ENCODE results near the gene FRMD4B.

Gene FRMD4B

GRCh38 chr3:69197922-69198530 is 187.9 kb downstream of the FRMD4B start:
- DNase-seq, result no peak

DNA sequence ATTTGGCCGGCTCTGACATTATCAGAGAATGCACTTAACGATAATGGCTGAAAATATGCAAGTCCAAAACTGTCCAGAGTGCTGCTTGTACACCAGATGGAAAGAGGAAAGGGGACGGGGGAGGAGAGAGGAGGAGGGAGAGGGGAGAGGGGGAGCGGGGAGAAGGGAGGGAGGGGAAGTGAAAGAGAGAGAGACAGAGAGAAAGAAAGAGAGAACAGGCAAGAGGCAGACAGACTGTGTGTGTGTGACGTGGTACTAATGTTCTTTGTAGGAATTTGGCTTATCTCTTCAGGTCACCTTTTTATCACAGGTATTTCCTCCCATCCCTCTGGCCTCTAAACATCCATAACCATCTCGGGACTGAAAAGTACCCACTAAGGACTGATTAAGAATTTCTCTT is 188.4 kb downstream of the FRMD4B start:
- no peak for DNase-seq

GRCh38 chr3:69196876-69197275 is 189.0 kb downstream of the FRMD4B start:
- DNase-seq, result no peak

DNA sequence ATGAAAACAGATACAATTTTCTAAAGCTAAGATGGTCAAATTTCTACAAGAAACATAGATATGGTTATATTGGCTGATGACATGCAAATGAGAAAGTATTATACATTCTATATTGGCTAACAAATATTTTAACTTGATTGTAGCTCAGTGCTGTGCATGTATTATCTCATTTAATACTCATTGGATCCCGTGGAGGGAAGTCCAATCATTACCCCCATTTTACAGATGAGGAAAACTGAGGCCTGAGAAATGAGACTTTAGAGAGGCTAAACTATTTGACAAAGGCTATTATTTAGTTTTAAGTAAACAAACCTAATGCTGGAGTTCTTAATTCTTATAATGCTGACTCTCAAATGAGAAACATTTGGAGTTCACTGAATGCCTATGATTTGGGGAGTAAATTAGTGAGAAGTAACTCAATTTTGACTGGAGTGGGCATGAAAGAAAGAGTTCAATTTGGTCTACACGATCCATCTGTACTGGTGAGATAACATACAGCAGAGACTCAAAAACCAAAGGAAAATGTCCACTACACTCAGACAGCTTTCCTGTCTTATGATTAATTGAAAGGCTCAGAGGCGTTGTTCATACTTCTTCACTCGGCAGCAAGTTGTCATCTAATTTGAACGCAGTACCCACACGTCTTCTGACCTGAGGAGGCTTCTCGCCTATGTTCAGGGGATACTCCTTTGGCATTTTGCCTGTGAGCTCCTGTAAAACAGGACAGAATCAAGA is 191.3 kb downstream of the FRMD4B start:
- DNase-seq, result no peak

GRCh38 chr3:69193749-69194148 is 192.1 kb downstream of the FRMD4B start:
- DNase-seq, result no peak

DNA sequence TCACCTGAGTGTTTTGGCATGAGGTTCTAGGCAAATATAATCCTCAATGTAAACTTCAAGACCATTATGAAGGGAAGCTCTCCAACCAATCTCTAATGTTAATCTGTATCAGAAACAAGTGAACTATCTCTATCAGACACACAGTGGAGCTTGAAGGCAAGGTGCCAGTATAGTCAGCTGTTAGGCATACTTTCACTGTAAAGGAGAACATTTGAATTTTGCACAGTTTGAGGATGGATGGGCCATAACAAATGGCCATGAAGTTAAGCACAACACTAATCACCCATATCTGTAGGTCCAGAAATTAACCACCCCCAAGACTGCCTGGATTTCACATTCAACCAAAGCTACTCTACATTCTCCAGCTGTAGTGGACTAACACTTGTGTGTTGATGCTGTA is 194.4 kb downstream of the FRMD4B start:
- no peak for DNase-seq

- no peak for DNase-seq
Observed at GRCh38 chr3:69189487-69189886, 196.4 kb downstream of the FRMD4B start.

- DNase-seq, result no peak
Observed at GRCh38 chr3:69186575-69187093, 199.3 kb downstream of the FRMD4B start.

GRCh38 chr3:69182588-69183316 is 203.1 kb downstream of the FRMD4B start:
- DNase-seq, result no peak

DNA sequence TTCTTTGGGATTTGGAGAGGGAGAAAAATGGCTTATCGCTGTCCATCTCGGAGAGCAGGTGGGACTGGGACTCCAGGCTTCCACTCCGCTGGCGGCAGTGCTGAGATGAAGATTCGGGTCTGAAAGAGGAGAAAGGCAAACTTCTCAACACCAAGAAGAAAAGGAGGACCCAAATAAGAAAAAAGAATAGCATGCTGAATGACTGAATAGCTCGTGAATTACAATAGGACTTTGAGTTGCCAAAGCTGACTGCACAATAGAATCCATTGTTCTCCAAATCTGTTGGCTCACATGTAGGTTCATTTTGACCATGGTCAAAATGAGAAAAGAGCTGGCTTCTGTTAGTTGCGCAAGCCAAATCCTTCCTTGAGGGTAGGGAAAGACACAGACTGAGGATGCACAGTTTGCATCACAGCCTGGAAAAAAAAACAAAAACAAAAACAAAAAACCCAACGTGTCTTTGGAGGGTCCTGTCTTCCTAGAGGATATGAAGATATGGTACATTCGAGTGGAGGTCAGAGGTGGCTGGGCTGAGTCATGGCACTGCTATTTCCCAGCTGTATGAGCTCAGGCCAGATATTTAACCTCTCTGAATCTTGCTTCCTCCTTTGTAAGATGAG is 204.2 kb downstream of the FRMD4B start:
- DNase-seq, result no peak

- no peak for DNase-seq
Observed at GRCh38 chr3:69180869-69181591, 204.9 kb downstream of the FRMD4B start.

DNA sequence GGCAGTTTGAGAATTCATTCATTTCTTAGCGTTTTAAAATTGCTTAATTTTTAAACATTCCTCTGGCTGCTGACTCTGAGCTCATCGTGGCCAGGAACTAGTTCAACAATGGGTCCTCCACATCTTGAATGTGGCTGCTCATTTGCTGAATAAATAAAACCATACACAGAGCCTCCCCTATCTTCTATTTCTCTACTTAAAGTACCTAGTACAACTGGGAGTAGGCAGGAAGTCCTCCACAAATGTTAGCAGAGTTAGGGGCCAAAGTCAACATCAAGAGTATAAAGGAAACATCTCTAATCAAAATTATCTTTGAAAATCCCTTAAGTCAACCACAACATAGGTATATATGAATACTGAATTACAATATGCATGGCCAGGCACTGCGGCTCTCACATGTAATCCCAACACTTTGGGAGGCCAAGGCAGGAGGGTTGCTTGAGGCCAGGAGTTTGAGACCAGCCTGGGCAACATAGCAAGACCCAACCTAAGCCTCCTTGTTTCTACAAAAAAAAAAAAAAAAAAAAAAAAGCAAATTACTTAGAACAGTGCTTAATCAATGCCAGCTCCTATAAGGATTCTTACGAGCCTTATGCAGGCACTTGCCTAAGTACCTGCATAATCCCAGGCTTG is 206.0 kb downstream of the FRMD4B start:
- DNase-seq, result no peak

DNA sequence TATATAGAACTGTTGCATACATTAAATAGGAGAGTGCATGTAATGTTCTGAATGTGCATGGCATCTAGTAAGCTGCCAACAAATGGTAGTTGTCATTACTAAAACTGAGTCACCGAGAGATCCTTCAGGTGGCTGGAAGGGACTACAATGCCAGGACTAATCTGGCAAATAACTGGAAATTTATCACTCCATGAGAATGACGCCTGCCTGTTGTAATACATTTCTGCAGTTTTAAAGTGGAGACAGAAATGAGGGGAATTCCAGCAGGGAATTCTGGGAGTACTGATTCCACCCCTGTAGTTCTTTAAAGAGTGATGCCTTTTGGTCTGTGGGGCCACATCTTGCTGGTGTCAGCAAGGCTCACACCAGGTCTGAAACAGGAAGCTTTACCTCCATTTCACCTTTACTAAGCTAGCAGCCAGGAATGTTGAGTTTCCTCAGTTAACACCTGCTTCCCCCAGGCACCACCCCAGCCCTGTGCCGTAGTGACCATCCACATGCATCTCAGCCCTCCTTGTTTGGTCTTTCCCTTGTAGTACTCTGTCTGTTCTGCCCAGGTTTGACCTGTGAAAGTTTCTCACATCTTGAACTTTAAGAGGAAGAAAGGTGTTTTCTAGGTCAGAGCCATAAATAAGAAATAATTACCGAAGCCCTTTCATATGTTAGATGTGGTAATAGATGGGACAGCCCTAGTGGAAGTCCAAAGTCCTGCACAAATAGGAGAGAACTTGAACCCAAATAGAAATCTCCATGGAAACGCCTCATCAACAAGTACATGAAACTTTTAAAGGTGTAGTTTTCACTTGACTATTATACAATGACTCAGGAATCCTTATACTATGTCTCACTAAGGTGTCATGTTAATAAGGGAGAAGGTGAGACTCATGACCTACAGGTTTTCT is 206.8 kb downstream of the FRMD4B start:
- DNase-seq, result no peak

DNA sequence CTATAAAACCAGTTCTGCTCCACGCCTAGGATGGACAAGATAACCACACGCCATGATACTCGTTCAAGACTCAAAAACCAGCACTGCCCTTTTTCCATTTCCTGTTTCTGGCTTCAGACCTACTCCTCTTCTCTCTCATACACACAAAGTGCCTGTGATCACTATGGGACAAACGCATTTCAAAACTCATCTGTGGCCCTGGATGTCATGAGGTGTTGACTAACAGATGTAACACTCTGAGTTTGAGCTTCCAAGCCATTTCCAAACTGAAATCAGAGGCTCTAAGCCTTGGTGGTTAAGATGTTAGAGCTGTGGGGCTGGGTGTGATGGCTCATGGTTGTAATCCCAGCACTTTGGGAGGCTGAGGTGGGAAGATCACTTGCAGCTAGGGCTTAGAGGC is 207.8 kb downstream of the FRMD4B start:
- DNase-seq, result no peak

- no peak for DNase-seq
Observed at GRCh38 chr3:69174871-69175737, 210.8 kb downstream of the FRMD4B start.

DNA sequence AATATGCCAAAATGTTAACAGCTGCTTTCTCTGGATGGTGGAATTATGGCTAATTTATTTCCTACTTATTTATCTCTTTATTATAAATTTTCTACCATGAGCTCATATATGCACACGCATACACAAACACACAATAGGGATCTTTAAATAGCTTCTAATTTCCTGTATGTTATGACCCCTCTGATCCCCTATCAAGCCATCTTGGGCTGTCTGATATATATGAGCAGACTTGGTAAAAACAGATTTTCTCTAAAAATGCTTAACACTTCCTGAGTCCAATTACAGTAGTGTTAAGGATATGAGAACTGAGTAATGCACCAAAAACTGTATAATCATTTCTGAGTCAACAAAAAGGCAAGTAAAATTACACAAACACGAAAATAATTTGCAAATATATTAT is 211.4 kb downstream of the FRMD4B start:
- no peak for DNase-seq

- no peak for DNase-seq
Observed at GRCh38 chr3:69172058-69172457, 213.8 kb downstream of the FRMD4B start.

DNA sequence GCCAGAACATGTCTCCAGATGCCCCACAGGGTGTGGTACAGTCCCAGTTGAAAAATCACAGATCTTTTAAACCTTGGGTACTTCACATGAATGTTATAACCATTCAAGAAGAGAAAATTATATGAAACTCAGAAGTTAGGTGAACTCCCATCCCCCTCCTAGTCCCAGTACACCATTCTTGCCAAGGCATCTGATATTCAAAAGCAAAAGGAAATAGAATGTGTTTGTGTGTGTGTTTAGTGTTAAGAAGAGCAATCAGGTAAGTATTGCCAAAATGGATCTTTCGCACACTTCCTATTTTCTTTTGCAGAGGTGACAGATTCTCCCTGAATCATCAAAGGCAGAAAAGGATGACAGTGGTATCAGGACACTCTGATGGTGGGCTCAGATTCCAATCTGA is 219.4 kb downstream of the FRMD4B start:
- DNase-seq, result no peak

- DNase-seq, result no peak
Observed at GRCh38 chr3:69165744-69166143, 220.1 kb downstream of the FRMD4B start.

- no peak for DNase-seq
Observed at GRCh38 chr3:69164296-69164695, 221.6 kb downstream of the FRMD4B start.
